HG03045 (cell line): ENCODE measurements around the gene CDSN.

Experiments
- ATAC-seq: cut with Tn5 transposase; IDR thresholded peaks from one replicate; pipeline ENCODE4 v1.9.1; 2021; ENCODE audit warnings: mild to moderate bottlenecking, moderate library complexity; ENCODE audit not compliant: unreplicated experiment

The CDSN gene

DNA sequence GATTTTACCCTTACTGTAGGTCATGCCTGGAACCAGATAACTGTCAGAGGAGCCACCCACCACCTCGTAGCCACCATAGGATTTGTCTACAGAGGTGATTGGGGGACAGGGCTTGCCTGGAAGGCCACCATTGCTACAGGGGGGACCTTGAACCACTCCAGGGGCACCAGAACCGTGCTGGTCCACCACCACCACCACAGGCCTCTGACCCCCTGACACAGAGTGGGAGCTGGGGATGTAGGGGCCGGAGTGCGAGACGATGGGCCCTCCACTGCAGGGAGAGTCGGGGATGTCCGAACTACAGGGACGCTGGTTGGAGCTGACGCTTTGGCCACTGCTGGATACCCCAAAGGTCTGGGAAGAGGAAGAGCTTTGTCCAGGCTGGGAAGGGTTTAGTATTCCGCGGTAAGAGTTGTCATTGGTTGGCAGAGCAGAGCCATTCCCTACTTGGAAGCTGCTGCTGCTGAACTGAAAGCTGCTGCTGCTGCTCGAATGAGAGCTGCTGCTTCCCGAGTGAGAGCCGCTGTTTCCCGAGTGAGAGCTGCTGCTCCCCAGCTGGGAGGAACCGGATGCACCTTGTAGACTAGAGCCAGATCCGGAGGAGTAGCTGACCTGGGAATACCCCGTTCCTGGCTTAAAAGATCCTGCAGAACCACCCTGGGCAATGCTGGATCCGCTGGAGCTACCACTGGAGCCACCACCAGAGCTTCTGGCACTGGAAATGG lies 3.4 kb downstream of the CDSN start:
- no peak for ATAC-seq

DNA sequence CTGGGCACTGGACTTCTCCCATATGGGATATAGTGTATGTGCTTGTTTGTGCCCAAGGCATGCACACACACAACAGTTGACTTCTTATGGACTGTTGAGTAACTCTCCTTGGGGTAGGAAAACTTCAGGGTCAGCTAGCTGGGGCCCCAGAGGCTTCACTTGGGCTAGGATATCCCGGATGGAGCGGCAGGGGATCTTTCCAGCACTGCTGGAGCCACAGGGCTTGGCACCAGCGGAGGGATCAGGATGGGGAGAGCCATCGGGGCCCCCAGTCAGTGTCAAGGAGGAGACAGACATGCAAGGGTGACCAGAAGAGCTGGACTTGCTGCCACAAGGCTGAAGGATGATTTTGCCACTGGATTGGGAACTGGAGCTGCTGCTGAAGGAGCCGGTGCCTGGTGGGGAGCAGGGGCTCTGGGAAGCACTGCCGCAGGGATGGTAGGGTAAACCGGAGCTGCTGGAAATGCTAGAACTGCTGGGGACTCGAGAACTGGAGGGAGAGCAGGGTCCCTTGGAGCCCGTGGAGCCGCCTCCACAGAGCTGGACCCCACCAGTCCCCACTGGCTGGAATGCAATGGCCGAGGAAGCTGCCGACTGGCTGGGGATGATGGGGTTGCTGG lies 4.2 kb downstream of the CDSN start:
- no peak for ATAC-seq

DNA sequence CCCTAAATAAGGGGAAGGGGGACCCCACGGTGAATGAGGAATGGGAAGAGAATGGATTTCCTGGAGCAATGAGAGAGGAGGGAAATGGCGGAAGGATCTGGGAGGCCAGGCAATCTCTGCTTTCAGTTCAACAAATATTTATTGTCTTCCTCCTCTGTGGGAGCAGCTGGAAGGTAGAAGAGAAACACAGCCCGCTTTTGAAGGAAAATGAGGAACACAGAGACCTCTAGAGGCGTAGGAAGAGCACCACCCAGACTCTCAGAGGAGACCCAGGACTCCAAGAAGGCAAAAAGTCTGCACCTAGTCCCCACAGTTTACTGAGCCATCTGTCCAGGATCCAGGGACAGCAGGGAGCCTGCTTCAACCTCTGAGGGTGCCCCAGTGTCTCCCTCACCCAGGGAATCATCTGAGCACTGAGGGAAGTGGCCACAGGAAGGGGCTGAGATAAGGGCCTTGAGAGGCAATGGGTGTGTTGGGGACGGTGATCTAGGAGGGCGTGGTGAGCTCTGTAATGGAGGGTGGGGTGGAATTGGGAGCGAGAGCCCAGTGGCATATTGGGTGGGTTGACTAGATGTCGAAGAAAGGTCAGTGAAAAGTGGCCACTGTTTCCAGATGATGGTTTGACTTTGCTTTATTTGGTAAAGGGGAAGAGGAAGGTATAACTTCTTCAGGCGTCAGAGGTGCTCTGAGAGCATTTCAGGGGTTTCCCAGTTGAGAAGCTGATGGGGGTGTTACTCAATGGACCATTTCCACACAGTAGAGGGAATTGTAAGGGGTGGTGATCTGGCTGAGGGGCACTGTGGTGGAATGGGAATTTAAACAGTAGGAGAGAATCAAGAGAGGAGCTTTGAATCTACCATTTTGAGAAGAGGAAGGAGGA lies 5.0 kb downstream of the CDSN start:
- ATAC-seq = no peak

DNA sequence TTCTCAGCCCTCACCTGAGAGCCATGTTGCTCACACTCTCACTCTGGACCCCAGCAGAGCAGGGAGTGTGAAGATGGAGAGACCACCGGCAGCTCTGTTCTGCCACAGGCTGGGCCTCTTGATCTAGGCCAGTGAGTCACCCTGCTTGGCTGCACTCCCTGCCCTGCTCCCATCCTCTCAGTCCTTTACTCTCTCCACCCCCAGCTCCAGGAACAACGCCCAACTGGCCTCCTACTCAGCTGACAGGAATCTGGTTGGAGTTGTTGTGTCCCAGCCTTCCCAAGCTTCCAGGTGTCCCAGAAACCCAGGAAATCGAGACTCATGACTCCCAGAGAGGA lies 5.7 kb downstream of the CDSN start, which contains the start of gene PSORS1C1:
Gene PSORS1C1 (plus strand): TSS at position 260 of the 338 bp plus-strand sequence. CDS start 14,833 bp downstream, outside the sequence.
- ATAC-seq = no peak

DNA sequence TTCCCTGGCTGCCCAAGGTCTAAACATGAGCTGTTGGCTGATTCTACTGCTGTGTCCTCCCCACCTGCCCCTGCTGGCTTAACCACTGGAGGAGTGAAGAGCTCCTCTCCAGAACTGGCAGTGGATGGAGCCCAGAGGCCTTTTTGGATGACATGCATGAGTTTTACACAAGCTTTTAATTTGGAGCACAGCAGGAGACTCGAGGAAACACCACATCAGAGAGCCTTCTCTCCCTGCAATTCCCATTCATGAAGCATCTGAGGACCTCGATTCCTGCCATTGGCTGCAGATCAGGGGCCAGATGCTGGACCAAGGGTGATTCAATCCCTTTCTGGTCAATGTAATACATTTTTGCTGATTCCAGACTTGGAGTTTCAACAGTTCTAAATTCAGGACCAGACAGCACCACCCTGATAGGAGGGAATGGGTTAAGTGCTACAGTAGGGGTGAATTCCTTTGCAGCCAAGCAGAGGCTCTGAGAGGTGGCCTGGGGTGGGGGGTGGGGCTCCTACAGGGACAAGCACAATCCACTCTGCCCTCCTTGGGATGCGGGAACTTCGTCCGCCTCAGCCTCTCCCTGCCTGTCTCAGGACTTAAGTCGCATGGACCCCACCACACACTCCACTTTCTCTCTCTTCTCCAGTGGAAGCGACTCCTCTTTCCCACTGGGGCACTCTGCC lies 6.2 kb downstream of the CDSN start:
- no peak for ATAC-seq

DNA sequence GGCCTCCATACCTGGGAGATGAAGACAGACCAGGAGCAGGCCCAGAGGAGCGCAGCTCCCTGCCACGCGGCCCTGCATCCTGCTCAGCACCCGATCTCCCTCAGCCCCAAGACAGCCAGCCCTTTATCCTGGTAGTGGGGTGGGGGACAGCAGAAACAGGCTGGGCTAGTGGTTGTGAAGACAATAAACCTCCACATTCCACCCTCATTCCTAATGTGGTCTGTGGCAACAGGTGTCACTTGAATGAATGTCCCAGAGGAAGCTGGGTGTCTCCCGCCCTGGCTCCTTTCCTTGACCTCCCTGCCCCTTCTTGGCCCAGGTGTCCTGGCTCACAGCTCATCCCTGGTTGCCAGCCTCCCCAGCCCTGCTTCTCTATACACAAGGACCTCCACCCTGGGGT lies 7.8 kb downstream of the CDSN start, which contains the start of gene C6orf15:
Gene C6orf15 (minus strand): TSS at position 98 of the 400 bp plus-strand sequence. CDS start 20 bp downstream, at position 78.
- ATAC-seq = no peak

DNA sequence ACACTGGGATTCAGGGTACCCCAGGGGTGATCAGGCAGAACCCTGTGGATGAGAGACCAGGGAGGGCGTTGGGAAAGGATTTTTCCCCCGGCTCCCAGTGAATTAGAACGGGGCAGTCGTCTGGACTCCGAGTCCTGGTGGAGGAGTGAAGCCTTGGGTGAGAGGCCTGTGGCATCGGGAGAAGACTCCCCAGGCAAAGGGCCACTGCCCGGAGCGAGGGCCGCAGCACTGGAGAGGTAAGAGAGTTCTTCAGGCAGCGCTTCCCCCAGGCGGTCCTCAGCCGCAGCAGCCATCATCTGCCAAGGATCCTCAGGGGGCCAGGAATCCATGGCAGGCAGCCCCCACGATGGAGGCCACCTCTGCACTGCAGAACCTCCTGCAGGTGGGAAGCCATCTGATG lies 8.5 kb downstream of the CDSN start:
- ATAC-seq = no peak

DNA sequence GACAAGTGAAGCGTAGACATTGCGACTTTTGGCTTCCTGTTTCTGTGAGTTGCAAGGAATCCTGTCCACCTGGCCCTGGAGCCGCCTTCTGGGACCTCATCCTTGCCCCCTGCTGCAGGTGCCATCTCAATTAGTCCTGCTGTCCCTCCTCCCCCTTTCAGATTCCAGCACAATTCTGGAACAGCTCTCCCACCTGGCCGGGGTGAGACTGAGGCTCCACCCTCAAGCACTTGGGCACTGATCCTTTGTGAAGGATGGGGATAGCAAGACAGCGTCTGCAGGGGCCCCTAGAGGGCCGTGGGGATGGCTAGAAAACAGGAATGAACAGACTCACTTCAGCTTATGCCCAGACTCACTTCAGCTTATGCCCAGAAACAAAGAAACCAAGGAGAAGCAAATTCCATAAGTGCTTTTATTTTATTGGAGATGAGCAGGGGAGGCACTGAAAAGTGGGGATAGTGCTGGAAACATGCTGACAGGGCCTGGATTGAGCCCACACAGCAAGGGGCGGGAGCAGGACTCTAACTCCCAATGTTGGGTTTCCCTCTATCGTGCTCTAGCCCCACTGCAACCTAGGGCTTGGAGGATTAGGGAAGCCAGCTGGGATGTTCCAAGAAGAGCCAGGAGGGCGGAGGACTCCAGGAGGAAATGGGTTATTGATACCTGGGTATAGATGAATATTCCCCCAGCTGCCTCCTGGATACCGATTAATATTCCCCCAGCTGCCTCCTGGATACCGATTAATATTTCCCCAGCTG lies 9.2 kb downstream of the CDSN start:
- no peak for ATAC-seq

DNA sequence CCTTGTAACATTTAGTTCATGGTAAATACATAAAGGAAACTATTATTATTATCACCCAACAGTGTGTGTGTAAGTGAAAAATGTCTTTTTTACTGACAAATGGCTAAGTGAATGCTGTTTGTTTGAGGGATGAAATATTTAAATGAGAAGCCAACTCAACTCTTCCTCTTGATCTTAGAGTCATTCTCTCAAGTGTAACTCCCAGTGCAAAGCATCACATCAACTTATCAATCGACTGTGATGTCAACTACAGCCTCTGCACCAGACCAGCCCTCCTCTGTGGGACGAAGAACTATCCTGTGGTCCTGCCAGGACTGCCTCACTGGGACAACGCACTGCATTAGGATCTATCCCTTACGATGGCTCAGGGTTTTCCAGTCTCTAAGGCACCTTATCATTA lies 13.2 kb downstream of the CDSN start:
- no peak for ATAC-seq

DNA sequence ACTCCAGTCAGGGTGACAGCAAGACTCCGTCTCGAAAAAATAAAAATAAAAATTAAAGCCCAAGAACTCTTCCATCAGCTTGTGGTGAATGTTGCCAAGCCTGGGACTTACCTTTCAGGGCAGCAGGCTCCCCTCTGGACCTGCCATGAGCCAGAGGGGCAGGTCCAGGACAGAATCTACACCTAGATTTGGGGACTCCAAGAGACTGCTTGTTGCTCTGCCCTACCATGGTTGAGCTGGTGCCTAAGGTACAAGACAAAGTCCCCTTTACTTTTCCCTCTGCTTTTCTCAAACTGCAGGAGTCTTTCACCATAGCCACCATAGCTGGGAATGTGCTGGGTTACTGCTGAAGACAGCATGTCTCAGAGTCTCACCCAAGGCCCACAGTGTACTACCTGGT lies 17.1 kb downstream of the CDSN start:
- ATAC-seq = no peak

DNA sequence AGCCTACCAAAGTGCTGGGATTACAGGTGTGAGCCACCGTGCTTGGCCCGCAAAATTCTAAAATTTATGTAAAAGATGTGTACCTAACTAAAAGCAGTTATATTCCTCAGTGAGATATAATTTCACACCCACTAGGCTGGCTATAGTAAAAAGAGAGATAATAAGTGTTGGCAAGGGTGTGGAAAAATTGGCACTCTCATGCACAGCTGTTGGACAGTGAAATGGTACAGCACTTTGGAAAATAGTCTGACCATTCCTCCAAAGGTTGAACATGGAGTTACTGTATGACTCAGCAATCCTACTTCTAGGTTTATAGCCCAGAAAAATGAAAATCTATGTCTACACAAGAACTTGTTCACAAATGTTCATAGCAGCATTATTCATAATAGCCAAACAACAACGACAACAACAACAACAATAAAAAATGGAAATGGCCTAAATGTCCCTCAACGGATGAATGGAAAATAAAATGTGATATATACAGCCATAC lies 21.8 kb downstream of the CDSN start:
- no peak for ATAC-seq

DNA sequence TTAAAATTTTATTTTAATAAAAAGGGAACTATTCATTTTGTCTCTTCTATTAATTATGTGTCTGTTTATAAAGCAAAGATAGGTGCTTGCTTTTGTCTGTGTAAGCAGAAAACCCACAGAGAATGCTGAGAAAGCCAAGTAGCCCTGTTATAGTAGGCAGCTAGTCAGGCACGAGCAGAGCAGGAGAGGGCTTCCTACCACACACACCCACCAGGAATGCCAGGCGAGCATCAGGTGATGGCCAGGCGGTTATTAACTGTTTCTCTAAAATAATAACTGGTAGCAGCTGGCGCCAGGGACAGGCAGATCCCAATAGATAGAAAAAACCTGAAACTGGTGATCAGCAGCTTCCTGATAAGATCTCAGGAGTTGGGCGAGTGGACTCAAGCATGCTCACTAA lies 23.6 kb downstream of the CDSN start:
- no peak for ATAC-seq

DNA sequence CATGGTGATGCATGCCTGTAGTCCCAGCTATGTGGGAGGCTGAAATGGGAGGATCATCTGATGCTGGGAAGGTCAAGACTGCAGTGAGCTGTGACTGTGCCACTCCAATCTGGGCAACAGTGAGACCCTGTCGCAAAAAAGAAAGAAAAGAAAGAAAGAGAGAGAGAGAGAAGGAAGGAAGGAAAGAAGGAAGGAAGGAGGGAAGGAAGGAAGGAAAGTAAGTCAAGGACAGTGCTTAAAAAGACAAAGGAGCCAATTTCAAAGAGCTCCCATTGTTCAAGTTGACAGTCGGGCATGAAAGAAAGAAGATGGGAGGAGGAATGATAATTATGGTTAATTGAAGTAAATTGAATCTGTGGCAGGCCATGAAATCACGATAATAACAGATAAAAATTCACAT lies 24.0 kb downstream of the CDSN start:
- no peak for ATAC-seq

DNA sequence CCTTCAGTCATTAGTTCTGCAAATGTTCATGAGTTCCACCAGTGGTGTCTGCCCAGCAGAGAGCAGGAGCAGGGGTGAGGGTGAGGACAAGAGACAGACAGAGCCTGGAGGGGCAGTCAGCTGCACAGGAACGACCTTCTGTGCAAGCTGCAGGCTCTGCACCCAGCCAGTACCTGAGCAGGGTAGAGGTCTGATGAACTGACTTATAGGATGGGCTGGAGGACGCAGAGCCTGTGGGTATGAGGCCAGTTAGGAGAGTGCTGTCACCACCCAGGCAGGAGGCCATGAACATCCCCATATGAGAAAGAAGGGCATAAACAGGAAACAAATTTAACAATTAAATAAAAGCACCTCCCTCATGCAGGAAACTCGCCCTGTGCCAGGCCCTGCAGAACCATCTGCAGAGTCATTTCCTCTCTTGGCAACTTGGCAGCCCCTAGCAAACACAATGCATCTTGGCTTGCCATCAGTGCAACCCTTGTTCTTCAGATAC lies 25.8 kb downstream of the CDSN start:
- ATAC-seq = no peak

DNA sequence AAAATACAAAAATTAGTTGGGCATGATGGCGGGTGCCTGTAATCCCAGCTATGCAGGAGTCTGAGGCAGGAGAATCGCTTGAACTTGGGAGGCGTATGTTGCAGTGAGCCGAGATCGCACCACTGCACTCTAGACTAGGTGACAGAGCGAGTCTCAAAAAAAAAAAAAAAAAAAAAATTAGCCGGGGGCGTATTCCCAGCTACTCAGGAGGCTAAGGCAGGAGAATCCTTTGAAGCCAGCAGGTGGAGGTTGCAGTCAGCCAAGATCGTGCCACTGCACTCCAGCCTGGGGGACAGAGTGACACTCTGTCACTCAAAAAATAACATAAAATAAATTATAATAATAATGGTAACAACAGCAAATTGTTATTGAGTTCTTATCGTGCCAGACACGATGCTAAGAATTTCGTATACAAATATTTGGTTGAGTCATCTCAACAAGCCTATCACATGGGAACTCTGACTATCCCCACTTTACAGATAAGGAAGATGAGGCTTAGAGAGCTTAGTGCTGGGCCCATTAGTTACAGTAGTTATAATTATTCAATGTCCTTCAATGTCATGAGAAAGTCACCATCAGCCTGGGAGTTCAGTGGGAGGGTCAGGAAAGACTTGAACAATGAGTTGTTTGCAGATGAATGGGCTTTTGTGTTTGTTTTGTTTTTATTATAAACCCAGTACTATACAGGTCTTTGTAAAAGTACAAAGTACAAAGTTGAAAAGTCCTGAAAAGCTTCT lies 27.3 kb downstream of the CDSN start:
- no peak for ATAC-seq

DNA sequence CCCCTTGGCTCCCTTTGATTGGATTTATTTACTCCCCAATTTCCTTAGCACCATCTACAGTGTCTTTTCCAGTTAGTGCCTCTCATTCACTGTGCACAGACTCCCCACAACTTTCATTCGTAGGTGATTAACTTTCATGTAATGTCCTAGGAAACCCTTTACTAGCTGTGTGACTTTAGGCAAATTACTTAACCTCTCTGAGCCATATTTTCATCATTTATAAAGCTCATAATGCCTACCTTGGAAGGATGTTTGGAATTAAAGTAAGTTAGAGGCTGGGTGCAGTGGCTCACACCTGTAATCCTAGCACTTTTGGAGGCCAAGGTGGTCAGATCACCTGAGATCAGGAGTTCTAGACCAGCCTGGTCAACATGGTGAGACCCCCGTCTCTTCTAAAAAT lies 28.0 kb downstream of the CDSN start:
- no peak for ATAC-seq

DNA sequence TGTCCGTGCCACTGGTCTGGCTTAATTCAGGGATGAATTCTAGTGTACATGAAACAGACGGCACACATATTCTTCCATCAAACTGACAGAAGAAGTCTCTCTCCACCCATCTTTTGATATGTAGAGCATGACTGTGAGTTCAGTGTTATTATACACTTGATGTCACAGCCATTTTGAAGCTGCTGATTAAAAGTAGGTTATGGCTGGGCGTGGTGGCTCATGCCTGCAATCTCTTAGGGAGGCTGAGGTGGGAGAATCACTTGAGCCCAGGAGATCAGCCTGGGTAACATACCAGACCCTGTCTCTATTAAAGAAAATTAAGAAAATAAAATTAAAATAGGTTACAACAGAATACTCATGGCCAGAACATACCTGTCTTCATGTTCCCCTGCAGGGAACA lies 28.6 kb downstream of the CDSN start:
- no peak for ATAC-seq

DNA sequence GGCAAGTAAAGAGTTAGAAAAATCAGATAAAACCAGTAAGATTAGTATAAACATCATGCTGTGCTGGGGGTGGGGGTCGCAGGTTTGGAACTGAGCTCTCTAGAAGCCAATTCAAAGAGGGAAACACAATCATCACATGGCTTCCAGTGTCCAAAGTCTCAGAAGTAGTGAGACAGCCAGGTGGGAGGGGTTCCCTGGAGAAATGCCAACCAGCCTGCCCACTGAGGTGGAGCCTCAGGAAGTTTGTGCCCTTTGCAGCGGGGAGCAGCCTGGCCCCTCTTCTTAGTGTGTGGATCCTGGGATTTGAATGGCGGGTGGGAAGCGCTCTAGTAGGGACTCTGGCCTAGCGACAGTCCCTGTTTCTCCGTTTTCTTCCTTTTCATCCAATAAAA lies 29.3 kb downstream of the CDSN start:
- no peak for ATAC-seq

DNA sequence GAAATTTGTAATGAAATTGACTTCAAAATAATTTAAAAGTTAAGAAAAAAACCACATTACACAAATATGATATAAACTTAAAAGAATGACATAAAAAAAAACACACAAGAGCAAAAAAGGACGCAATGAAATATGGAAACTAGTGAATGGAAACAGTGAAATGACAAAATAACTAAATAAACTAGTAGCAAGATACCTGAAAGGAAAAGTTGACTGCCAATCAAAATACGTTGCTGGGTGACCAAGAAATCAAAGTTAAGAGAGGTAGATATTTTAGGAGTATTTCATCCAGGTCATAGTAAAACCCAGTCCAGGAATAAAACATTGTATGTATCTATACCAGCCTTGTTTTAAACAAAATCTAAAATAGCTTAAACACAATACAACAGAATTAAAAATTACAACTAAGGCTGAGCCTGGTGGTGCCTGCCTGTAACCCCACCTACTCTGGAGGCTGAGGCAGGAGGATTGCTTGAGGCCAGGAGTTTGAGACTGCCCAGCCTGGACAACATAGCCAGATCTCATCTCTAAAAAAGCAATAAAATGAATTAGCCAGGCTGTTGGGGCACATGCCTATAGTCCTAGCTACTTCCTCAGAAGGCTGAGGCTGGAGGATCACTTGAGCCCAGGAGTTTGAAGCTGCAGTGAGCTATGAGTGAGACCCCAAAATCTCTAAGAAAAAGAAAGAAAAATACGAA lies 29.8 kb downstream of the CDSN start:
- no peak for ATAC-seq
